Activated CD8-positive, alpha-beta memory T cell treated with anti-CD3 and anti-CD28 coated beads for 48 hours (primary cell): ENCODE results near the gene PHC3.

Source experiments
- DNase-seq, 3 experiments: peaks; one replicate each; pipeline ENCODE4 v3.0.0-alpha.2; 2020; ENCODE audit warnings: low read depth in 2 of 3, low spot score in 2 of 3

The PHC3 gene

DNA sequence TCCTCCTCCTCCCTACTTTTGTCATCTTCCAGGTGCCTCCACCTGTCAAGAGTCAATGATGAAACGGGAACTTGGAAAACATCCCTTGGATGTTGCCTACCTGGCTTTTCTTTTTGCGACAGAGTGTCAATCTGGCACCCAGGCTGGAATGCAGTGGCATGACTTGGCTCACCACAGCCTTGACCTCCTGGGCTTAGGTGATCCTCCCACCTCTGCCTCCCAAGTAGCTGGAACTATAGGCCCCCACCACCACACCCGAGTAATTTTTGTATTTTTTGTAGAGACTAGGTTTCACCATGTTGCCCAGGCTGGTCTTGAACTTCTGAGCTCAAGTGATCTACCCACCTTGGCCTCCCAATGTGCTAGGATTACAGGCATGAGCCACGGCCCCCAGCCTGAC lies 100.9 kb downstream of the PHC3 start:
- DNase-seq, result no peak

DNA sequence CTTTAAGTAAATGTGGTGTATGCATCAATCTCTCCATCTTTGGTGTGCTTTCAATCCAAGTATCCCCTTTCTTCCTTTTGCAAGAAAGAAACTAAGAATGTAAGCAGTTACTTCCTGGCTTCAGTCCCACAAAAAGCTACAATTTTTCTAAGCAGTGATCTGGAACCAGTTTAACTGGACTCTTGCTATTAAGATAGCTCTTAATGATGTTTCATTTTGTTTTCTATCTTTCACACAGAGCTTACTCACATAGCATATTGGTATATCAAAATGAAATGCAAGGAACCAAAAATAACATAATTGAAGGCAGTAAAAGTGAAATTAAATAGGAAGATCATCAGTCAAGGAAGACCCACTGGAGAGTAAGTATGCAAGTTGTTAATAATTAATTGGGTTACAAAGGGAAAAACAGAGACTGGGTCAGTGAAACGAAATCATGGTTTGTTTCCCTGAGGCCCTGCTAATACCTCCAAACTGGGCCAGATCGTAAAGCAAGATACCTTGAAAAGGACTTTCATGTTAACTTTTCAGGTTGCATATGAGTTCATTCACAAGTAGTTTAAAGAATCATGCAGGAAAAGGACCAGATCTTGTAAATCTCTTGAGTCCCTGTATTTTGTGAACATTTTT lies 101.9 kb downstream of the PHC3 start:
- no peak for DNase-seq

DNA sequence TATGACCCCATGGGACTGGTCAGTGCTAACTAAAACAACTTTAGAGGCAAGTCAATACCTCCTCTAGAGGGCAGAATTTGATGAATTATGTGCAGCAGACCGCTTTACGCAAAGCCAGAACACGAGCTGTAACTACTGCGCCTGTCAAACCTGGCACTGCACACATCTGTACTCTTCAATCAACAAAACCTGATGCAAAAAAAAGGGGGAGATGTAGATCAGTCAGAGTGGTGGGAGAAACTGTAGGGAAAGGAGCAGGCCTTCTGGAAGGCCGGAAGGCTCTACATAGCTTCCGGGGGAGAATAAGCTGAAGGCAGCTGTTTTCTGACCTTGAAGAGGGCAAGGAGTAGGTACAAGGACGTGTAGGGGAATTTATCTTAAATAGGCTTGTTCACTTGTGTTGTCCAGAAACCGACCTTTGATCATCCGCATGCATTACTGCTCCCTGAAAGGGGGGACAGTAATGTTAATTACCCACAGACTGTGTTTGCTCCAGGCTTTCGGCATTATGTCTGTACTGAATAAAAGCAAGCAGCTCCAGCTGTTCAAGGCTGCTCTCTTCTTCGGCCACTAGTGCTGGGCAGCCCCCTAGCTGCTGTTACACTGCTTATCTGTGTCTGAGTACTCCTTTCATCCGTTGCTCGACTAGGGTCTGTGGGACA lies 102.8 kb downstream of the PHC3 start:
- no peak for DNase-seq

DNA sequence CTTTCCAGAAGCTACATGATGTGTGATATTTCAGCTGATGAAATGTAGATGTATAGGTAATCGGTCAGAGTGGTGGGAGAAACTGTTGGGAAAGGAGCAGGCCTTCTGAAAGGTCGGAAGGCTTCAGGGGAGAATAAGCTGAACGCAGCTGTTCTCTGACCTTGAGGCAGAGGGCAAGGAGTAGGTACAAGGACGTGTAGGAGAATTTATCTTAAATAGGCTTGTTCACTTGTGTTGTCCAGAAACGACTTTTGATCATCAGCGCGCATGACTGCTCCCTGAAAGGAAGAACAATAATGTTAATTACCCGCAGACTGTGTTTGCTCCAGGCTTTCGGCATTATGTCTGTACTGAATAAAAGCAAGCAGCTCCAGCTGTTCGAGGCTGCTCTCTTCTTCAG lies 104.2 kb downstream of the PHC3 start:
- no peak for DNase-seq

DNA sequence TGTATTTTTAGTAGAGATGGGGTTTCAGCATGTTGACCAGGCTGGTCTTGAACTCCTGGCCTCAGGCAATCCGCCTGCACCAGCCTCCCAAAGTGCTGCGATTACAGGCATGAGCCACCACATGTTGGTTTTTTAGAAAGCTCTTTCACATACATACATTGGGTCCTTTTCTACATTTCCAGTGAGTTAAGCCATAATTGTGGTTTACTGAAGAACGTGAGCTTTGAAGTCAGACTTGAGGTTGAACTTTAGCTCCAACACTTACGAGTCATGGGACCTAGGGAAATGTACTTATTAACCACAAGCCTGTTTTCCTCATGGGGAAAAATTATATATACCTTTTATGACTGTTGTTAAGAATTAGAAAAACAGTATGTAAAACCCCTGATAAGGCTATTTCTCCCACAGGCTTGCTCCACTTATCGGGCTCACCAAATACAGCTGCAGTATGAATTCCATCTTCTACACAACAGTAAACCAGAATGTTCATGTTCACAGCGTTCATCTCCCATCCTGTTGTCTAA lies 104.8 kb downstream of the PHC3 start:
- DNase-seq, result no peak

DNA sequence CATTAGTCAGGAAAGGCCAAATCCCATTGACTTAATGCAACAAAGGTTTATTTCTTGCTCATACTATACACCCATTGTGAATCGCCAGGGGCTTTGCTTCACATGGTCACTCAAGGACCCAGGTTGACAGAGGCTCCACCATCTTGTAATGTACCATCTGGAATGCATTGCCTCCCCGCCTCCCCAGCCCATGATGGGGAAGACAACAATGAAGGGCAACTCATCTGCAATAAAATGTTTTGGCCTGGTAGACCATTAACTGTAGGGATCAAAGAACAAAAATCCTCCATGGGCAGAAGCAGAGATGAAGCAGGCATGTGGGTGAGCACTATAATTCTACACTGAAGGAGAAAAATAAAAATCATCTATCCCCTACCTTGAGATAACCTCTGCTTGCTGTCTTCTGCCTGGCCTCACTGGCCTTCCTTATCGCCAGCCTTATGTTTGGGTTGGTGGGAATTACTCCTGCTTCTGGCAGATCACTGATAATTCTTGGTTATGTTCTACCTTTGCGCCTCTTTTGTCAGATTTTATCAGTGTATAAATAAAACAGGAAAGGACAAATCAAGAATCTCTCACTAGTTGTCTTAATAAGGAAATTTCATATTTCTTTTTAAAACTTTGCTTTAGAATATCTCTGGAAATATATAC lies 106.0 kb downstream of the PHC3 start:
- DNase-seq, result no peak

DNA sequence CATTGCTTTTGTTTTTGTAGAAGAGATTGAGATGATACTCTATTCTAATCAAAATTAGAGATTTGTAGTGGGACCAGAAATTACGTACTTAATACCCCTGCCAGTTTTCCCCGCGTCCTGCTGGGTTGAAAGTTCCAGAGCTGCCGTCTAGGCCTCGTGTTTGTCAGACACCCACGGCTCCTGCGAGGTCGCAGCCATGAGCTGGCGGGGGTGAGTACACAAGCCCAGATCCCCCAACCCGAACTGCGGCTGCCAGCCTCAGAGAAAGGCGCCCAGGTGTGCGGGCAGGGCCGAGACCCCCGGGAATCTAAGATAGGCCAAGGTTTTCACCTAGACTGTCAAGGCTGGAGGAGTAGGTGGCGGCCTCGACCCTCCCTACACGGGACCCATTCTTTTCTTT lies 117.4 kb downstream of the PHC3 start:
- DNase-seq, result no peak

DNA sequence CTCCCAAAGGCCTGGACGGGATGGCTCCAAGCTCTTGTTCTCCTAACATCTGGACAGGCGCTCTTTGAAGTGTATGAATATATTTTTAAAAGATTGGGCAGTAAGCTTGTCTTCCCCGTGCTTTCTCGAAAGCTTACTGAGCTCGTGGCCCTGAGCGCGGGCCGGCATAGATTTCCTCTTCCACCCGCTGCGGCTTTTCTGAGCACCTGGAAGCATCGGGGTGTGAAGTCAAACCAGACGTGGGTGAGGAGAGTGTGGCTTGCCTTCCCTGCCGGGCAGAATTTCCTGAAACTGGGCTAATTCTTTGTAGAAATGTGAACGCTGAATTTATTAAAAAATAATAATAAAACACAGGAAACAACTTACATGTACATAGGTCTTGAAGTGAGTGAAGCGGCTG lies 117.8 kb downstream of the PHC3 start:
- DNase-seq, result no peak

DNA sequence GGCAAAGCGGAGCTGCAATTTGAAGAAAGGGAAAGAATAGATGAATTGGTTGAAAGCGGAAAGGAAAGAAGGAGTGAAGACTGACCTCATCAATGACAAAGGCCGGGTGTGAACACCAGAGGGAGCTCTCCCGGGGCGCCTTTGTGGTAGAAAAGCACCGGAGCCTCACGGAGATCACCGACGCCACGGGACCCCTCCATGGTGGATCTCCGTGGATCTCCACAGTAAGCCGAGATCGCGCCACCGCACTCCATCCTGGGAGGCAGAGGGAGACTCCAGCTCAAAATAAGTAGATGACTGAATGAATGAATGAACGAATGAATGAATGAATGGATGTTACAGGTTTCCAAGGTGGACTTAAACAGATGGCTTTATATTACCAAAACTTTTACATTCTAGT lies 118.8 kb downstream of the PHC3 start:
- no peak for DNase-seq

DNA sequence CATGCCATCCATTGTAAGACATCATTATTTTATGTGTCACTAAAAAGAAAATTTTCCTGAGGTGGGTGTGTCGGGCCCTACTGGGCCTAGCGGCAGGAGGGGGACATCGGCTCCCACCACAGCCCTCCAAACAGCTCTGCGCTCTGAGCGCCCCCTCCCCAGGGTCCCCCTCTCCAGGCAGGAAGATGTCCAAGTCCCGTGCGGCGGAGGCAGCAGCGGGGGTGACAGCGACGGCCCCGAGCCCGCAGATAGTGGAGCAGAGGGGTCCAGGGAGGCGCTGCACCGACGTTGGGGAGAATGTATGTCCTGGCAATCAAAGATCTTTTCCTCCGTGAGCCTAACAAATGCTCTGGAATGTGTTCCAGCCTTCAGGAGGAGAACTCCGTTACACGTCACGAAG lies 119.5 kb downstream of the PHC3 start:
- DNase-seq, result no peak

DNA sequence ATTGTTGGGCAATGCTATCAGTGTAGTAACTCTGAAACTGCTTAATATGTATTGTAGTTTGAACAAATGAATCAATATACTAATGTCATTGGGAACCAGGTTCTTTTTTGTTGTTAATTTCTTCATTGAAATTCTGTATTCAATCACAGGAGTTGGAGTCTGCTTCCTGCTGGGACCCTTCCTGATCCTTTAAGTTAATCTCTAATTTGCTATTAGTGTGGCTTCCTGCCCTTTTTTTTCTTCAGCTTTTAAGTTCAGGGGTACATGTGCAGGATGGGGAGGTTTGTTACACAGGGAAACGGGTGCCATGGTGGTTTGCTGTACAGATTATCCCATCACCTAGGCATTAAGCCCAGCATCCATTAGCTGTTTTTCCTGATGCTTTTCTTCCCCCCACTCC lies 122.1 kb downstream of the PHC3 start:
- no peak for DNase-seq

DNA sequence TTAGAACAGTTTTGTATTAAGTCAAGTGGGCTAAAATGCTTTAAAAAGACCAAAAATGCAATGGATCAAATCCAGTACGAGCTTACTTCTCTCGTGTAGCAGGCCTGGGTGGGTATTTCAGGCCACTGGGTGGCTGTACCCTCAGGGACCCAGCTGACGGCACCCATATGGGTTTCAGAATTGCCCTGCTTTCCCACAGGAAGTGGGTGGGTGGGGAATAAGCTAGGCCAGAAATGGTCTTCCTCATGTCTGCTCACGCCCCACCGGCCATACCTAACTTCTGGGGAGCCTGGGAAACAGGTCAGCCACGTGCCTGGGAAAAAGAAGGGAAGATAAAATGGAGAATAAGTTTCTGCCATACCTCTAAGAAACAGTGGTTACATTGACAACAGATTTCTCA lies 123.4 kb downstream of the PHC3 start:
- no peak for DNase-seq

DNA sequence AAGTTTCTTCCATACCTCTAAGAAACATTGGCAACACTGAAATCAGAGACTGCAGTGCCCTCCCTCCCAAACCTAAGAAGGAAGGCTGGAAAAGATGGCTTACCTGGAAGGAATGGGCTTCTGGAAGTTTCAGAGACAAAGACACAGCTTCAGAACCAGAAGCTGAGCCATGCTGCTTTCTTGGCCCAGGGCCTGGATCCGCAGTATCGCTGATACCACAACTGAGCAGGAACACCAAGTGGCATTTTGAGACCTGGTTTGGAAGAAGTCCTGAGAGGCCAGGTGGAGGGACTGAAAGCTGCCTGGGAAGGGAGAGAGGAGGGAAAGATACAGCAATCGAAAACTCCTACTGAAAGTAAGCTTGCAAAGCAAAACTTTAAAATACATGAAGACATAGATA lies 124.0 kb downstream of the PHC3 start:
- DNase-seq, result no peak

DNA sequence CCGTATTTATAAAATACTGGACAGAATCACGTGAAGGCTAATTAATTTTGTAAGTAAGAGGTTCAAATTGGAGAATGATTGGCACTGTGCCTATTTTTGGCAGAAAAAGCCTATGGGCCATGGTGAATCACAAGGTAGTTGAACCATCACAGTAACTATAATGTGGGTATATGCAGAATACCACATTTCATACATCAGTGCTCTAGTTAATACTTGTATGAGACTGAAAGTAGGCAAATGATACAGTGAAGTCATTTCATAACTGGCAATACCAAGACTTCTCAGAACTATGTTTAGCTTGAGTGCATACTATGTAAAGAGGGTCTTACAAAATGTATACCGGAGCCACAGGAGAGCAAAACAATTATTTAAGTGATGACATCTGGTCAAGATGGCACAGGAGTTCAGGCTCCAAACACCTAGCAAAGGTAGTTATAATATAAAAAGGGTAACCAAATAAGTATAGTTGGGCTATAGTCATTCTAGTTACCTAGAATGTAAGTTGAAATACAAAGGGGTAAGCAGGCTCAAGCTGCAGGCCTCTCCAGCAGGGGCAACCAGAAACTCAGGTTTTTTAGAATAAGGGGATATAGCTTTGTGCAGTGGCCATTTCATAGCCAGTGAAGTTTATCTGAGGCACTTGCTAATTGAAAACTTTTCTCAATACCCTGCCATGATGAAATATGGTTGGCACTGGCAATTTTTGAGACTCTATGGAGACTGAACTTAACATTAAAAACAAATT lies 124.7 kb downstream of the PHC3 start:
- no peak for DNase-seq

DNA sequence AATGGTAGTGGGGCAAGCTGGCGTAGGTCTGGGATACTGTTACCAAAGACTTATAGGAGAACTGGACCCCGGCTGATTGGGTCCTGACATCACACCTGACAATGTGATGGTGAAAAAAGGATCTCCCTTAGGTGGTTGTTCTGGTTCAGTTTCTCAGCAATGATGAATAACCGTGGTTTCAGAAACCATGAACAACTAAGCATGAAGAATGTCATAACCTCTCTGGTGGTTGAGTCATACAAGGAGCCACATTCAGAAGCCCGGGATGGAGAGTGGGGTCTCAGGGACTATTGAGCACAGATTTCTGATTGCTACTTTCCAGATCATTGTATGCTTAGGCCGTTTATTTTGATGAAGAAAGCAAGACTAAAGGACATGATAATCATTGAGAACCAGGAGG lies 126.3 kb downstream of the PHC3 start:
- DNase-seq, result no peak

DNA sequence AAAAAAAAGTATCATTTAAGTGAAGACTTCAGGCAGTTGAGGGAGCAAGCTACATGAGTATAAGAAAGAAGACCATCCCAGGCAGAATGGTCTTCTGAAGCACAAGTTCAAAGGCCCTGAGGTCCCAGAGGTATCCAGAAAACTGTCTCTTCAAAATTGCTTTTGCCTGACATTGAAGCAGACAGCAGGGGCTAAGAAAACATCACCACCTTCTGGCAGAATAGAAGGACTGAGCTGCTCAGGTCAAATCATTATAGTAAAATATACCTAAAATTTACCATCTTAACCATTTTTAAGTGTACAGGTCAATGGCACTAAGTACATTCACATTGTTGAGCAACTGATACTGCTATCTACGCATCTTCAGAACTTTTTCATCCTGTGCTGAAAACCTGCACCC lies 127.3 kb downstream of the PHC3 start:
- DNase-seq, result no peak

DNA sequence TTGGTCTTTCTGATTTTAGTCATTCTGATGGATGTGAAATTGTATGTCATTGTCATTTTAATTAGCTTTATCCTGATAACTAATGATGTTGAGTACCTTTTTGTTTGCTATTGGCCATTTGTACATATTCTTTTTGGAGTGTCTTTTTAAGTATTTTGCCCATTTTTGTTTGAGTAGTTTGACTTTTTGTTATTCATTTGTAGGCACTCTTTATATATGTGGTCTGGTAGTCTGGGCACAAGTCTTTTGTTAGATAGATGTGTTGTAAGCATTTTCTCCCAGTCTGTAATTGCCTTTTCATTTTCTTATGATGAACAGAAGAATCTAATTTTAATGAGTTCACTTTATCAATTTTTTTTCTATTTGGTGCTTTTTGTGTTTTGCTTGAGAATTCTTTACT lies 129.1 kb downstream of the PHC3 start:
- DNase-seq, result no peak

DNA sequence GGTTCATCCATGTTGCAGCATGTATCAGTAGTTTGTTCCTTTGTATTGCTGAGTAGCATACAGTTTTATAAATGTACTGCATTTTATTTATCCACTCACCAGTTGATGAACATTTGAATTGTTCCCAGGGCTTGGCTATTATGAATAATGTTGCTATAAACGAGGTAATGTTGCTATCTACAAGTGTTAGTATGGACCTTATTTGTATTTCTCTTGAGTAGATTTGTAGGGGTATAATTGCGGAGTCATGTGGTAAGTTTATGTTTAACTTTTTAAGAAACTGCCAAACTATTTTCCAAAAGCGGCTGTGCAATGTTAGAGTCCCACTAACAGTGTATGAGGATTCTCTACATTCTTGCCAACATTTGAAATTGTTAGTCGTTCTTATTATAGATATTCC lies 130.8 kb downstream of the PHC3 start:
- DNase-seq, result no peak

DNA sequence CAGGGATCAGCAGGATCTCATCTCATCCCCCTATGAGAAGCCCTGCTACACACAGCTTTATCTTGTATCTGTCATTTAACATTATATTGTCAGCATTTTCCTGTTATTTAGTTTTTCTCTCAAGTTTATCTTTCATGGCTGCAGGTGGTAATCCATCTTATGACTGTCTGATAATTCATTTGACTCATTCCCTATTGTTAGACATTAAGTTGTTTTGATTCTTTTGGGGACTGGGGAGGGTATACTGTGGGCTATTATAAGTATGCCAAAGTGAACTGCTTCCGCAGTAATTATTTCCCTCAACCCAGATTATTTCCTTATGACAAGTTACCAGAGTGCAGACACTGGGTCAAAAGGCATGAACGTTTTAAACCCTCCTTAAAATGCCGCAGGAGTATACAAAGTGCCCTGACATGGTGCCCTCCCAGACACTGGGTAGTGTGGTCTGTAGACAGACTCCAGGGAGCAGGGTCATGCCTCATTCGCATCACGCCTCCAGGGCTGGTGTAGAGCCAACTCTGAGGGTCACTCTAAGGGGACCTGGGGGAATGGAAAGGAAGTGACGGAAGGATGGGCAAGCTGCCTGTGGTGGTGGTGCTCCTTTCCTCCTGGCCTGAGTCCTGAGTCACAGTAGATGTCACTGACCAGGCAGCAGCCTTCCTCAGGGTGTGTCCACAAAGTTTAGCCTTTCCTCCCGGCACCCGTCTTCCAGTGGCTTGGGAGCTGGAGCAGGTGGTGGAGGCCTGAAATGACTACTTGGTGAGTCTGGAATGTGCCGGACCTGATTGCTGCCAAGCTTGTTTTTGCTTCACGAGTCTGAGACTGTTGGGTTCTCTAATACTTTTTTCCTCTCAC lies 132.2 kb downstream of the PHC3 start:
- DNase-seq, result no peak

DNA sequence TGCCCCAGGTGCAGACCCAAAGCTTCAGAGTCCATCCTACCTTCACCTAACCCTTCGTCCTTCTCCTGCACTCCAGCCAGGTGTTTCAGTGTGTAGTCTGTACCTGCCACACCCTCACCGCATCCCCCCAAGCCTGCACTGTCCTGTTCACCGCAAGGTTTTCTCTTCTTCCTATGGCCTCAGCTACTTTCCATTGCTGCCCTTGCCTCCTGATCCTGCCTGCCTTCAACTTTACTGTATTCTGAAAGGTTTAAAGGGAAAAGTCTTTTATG lies 134.5 kb downstream of the PHC3 start:
- no peak for DNase-seq
